Natural killer cell (primary cell): ENCODE data around the gene GARIN5A. TPM values are rescaled to one million over a fixed set of nuclear protein-coding genes. Genes with fewer than 3 reads are reported as not detected.

Experiments used
- ATAC-seq, 3 donors: fragments of 150-1000 bp in 2 of 3; fragments of 200-7000 bp in 1 of 3; cut with Tn5 transposase; 1 replicate in 1 of 3; 2 replicates in 2 of 3; pipeline ENCODE4 v1.10.0; 2021; ENCODE audit warnings: mild to moderate bottlenecking in 2 of 3, moderate library complexity in 2 of 3
- DNase-seq, 2 donors: peaks; one replicate each; pipeline versions ENCODE4 v3.0.0 to v3.0.0-alpha.2; 2013 to 2021; ENCODE audit warnings: mixed read lengths in 1 of 2
- H3K27ac ChIP-seq: one replicate; pipeline ENCODE4 v1.5.1; 2013; ENCODE audit warnings: mild to moderate bottlenecking, low read length
- H3K27me3 ChIP-seq: one replicate; pipeline ENCODE4 v1.6.1; 2013; ENCODE audit warnings: low read length; ENCODE audit not compliant: control insufficient read depth, insufficient read depth
- H3K36me3 ChIP-seq: one replicate; pipeline ENCODE4 v1.6.1; 2013; ENCODE audit warnings: low read length; ENCODE audit not compliant: control insufficient read depth, insufficient read depth
- H3K4me1 ChIP-seq: one replicate; pipeline ENCODE4 v1.6.1; 2013; ENCODE audit warnings: low read length; ENCODE audit not compliant: control insufficient read depth, insufficient read depth
- H3K4me3 ChIP-seq: one replicate; pipeline ENCODE4 v1.5.1; 2013; ENCODE audit warnings: low read length
- H3K9me3 ChIP-seq: one replicate; pipeline ENCODE4 v1.6.1; 2013; ENCODE audit warnings: low read length; ENCODE audit not compliant: control insufficient read depth, insufficient read depth
- H3K27ac Mint-ChIP-seq, 2 donors: one replicate each; pipeline ENCODE4 v1.8.0; 2022; ENCODE audit warnings: mild to moderate bottlenecking in 2 of 2, mixed read lengths in 2 of 2, moderate library complexity in 1 of 2
- H3K27me3 Mint-ChIP-seq, 2 donors: one replicate each; pipeline ENCODE4 v1.8.0; 2022; ENCODE audit warnings: low read depth in 2 of 2, mixed read lengths in 2 of 2
- H3K36me3 Mint-ChIP-seq: one replicate; pipeline ENCODE4 v1.8.0; 2022; ENCODE audit warnings: mixed read lengths
- H3K4me1 Mint-ChIP-seq, 2 donors: one replicate each; pipeline ENCODE4 v1.8.0; 2022; ENCODE audit warnings: mixed read lengths in 2 of 2
- H3K4me3 Mint-ChIP-seq: one replicate; pipeline ENCODE4 v1.8.0; 2022; ENCODE audit warnings: mild to moderate bottlenecking, moderate library complexity, mixed read lengths
- H3K9me3 Mint-ChIP-seq, 2 donors: one replicate each; pipeline ENCODE4 v1.8.0; 2022; ENCODE audit warnings: mixed read lengths in 2 of 2
- CTCF ChIP-seq: fragments of 200-600 bp; IDR thresholded peaks from one replicate; pipeline ENCODE4 v1.8.0; 2022; ENCODE audit warnings: antibody characterized with exemption
- WGBS: methylation state at CpG from one replicate; pipeline ENCODE4 v1.1.7; 2013; ENCODE audit warnings: missing lambda C conversion rate; ENCODE audit not compliant: insufficient coverage; 5-methylcytosine and 5-hydroxymethylcytosine counted together
- intact Hi-C: fragments of 100-400 bp; cut with micrococcal nuclease; formaldehyde crosslinking; loops from one replicate; pipeline ENCODE4 v1.14.2; 2022
- total RNA-seq, 4 donors: library from RNA; stranded (reverse); fragments of 120-200 nt in 1 of 4; gene quantifications; one replicate each; pipeline versions ENCODE4 v1.2.3 to v1.2.4, GENCODE V29; 2013 to 2022

Gene GARIN5A
- total RNA-seq, result under 1 TPM in 1 of 3 donors, not detected in 2; 0.59 TPM
- 0.16 TPM for total RNA-seq (2013)

GRCh38 chr19:50476224-50476906 lies at the start of gene GARIN5A, which contains the start of gene EMC10:
GARIN5A (minus strand) TSS chr19:50476848; CDS start chr19:50476388, 460 bp downstream.
EMC10 (plus strand) TSS chr19:50476507; CDS start chr19:50476545, 38 bp downstream.
- no peaks in the 10 kb centered on the region for H3K9me3 Mint-ChIP-seq
- peak within 1 kb of the TSS; percentile 99 for H3K4me3 Mint-ChIP-seq
- H3K4me3 ChIP-seq, result peak within 1 kb of the TSS; percentile 78
- no peaks in the 10 kb centered on the region for H3K36me3 Mint-ChIP-seq
- WGBS, result 5% methylated on average over 58 of the region's 58 CpGs
- H3K4me1 ChIP-seq, result peaks cover 25% of the 10 kb centered on the region
- peaks cover 29% of the 10 kb centered on the region for H3K36me3 ChIP-seq
- TF ChIP-seq CTCF, result no peak
- H3K4me1 Mint-ChIP-seq, result peaks cover 30 to 48% of the 10 kb centered on the region in 2 donors
- DNase-seq (peak; percentile 94 to 98), ATAC-seq (peak; percentile 94 to 96 (median 96))
- no peaks in the 10 kb centered on the region for H3K27me3 ChIP-seq
- intact Hi-C loops, result loop anchor here (1.0 to 5.0 kb wide), 2 partner anchors 35 to 119 kb away; partner anchors contain the start of gene JOSD2
- H3K9me3 ChIP-seq, result peaks cover 3% of the 10 kb centered on the region
- H3K27ac ChIP-seq, result peak within 1 kb of the TSS; percentile 76
- H3K27ac Mint-ChIP-seq, result peak within 1 kb of the TSS; percentile 91 to 99
- no peaks in the 10 kb centered on the region for H3K27me3 Mint-ChIP-seq

- no peak overlapping the region for H3K27ac Mint-ChIP-seq
Measured at GRCh38 chr19:50522881-50523280, 46.2 kb upstream of the GARIN5A start.

GRCh38 chr19:50520822-50521465 lies 44.3 kb upstream of the GARIN5A start:
- Histone ChIP-seq H3K27ac (no peak overlapping the region), H3K4me3 (no peak overlapping the region), H3K9me3 (no peaks in the 10 kb centered on the region), H3K36me3 (no peaks in the 10 kb centered on the region), H3K4me1 (no peaks in the 10 kb centered on the region), H3K27me3 (no peaks in the 10 kb centered on the region)
- Mint-ChIP-seq H3K4me3 (no peak overlapping the region), H3K27ac (no peak overlapping the region), H3K36me3 (no peaks in the 10 kb centered on the region), H3K27me3 (peaks cover 0 to under 1% of the 10 kb centered on the region in 2 donors), H3K9me3 (no peaks in the 10 kb centered on the region), H3K4me1 (no peaks in the 10 kb centered on the region)
- TF ChIP-seq CTCF, result no peak
- no peak for ATAC-seq
- no peak for DNase-seq
- WGBS, result 92% methylated on average over 14 of the region's 17 CpGs
- intact Hi-C loops, result no loop called here

More at GRCh38 chr19:50522881-50523280, 46.2 kb upstream of the GARIN5A start:
- H3K36me3 ChIP-seq, result no peaks in the 10 kb centered on the region
- no peaks in the 10 kb centered on the region for H3K4me1 ChIP-seq
- H3K36me3 Mint-ChIP-seq, result no peaks in the 10 kb centered on the region
- H3K27ac ChIP-seq, result no peak overlapping the region
- no peak for TF ChIP-seq CTCF
- ATAC-seq (no peak), DNase-seq (no peak)
- WGBS, result 85% methylated on average over 10 of the region's 10 CpGs
- intact Hi-C loops, result no loop called here
- H3K27me3 ChIP-seq, result no peaks in the 10 kb centered on the region
- H3K9me3 ChIP-seq, result no peaks in the 10 kb centered on the region
- no peak overlapping the region for H3K4me3 Mint-ChIP-seq
- no peaks in the 10 kb centered on the region for H3K9me3 Mint-ChIP-seq
- no peak overlapping the region for H3K4me3 ChIP-seq
- H3K27me3 Mint-ChIP-seq, result peaks cover 0 to 8% of the 10 kb centered on the region in 2 donors
- H3K4me1 Mint-ChIP-seq, result no peaks in the 10 kb centered on the region
